Central memory CD8-positive, alpha-beta T cell (primary cell): ENCODE results near the gene OSBPL10.

Experiments used
- ATAC-seq: fragments of 150-1000 bp; cut with Tn5 transposase; replicated peaks from 2 replicates; pipeline ENCODE4 v1.10.0; 2022; ENCODE audit warnings: mild to moderate bottlenecking, moderate FRiP score, moderate number of reproducible peaks; ENCODE audit not compliant: poor library complexity, severe bottlenecking; ENCODE audit errors: extremely low read depth
- DNase-seq, 2 donors: peaks; one replicate each; pipeline ENCODE4 v3.0.0; 2021; ENCODE audit warnings: low spot score in 2 of 2
- H3K27ac Mint-ChIP-seq: one replicate; pipeline ENCODE4 v1.8.0; 2022; ENCODE audit warnings: low read depth, mild to moderate bottlenecking, moderate library complexity, mixed read lengths
- H3K27me3 Mint-ChIP-seq: one replicate; pipeline ENCODE4 v1.8.0; 2022; ENCODE audit warnings: mixed read lengths
- H3K36me3 Mint-ChIP-seq: one replicate; pipeline ENCODE4 v1.8.0; 2022; ENCODE audit warnings: mild to moderate bottlenecking, moderate library complexity, mixed read lengths; ENCODE audit not compliant: insufficient read depth
- H3K4me1 Mint-ChIP-seq: one replicate; pipeline ENCODE4 v1.8.0; 2022; ENCODE audit warnings: mixed read lengths
- H3K4me3 Mint-ChIP-seq: one replicate; pipeline ENCODE4 v1.8.0; 2022; ENCODE audit warnings: mild to moderate bottlenecking, moderate library complexity, mixed read lengths
- H3K9me3 Mint-ChIP-seq: one replicate; pipeline ENCODE4 v1.8.0; 2022; ENCODE audit warnings: mixed read lengths

OSBPL10 gene

GRCh38 chr3:31980530-31981205 lies 394 bp downstream of the OSBPL10 start:
- Mint-ChIP-seq H3K27ac (no peak overlapping the region), H3K27me3 (peaks cover 86% of the 10 kb centered on the region), H3K4me3 (peak overlapping the region; percentile 74), H3K9me3 (no peaks in the 10 kb centered on the region), H3K4me1 (peaks cover 19% of the 10 kb centered on the region), H3K36me3 (peaks cover 4% of the 10 kb centered on the region)
- peak; percentile 49 for ATAC-seq
- DNase-seq = no peak

DNA sequence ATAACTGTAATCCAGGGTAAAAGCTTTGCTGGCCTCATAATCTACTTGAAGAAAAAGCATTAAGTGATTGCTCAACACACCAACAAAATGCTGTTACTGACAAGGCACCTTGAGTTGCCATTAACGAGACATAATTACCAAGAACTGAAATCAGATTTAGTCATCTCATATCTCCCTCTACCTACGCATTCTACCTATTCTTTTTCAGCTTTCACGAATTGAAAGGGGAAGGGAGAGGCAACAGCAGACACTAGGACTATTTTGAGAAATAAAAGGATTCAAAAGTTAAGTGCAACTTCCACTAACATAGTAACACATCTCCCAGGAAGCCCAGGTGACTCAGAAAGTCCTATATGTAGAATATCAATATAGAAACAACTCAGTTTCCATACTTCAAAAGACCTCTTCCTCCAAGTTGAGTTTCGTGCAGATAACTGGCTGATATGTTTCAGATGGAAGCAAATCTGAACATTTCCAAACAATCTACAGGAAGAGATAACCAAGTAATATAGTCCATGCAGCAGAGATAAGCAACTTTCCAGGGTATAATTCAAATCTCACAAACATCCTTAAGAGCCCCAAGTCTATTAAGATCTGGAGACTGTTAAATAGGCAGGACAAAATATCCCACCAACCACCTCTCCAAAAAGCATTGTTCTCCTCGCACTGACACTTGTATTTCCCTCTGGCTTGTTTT lies 1.9 kb downstream of the OSBPL10 start:
- Mint-ChIP-seq H3K9me3 (no peaks in the 10 kb centered on the region), H3K27me3 (peaks cover 95% of the 10 kb centered on the region), H3K4me3 (peak overlapping the region; percentile 39), H3K36me3 (peaks cover 4% of the 10 kb centered on the region), H3K27ac (no peak overlapping the region), H3K4me1 (peaks cover 19% of the 10 kb centered on the region)
- DNase-seq = no peak
- ATAC-seq = no peak

DNA sequence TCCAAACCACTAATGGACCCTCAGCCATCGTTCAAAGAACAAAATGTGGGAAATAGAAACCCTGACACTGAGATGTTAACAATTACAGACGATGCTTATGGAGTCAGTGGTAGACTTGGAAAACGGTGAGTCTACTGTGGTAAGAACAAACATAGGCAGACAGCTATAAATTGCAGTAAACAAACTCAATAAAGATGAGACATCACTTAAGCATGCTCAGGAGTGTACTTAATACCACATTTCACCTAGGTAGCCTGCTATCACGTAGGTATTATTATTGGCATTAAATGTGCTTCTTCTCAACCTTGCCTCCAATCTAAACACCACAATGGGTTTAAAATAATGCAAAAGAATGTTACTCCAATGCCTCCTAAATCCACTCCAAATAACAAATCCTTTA lies 2.5 kb downstream of the OSBPL10 start:
- no peaks in the 10 kb centered on the region for H3K9me3 Mint-ChIP-seq
- DNase-seq = no peak
- peaks cover 95% of the 10 kb centered on the region for H3K27me3 Mint-ChIP-seq

GRCh38 chr3:31977736-31978135 lies 3.3 kb downstream of the OSBPL10 start:
- no peak overlapping the region for H3K4me3 Mint-ChIP-seq
- no peak overlapping the region for H3K27ac Mint-ChIP-seq
- H3K9me3 Mint-ChIP-seq = no peaks in the 10 kb centered on the region
- H3K27me3 Mint-ChIP-seq = peaks cover 89% of the 10 kb centered on the region
- H3K4me1 Mint-ChIP-seq = peaks cover 19% of the 10 kb centered on the region
- ATAC-seq (no peak), DNase-seq (no peak)
- peaks cover 4% of the 10 kb centered on the region for H3K36me3 Mint-ChIP-seq

More for the DNA sequence above, 2.5 kb downstream of the OSBPL10 start:
- ATAC-seq = no peak
- peaks cover 19% of the 10 kb centered on the region for H3K4me1 Mint-ChIP-seq
- no peak overlapping the region for H3K4me3 Mint-ChIP-seq
- H3K27ac Mint-ChIP-seq = no peak overlapping the region
- H3K36me3 Mint-ChIP-seq = peaks cover 4% of the 10 kb centered on the region

DNA sequence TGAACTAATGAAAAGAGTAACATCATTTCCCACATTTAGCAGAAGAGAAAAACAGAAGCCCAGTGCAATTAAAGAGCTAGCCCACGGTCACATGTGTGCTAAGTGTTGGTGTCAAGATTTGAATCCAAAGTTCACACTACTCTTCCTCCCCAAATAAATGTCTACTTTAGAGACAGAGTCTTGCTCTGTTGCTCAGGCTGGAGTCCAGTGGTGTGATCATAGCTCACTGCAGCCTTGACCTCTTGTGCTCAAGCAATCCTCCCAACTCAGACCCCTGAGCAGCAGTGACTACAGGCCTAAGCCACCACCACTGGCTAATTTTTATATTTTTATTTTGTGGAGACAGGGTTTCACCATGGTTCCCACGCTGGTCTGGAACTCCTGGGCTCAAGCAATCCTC lies 4.8 kb downstream of the OSBPL10 start:
- peaks cover 15% of the 10 kb centered on the region for H3K4me1 Mint-ChIP-seq
- H3K9me3 Mint-ChIP-seq = no peaks in the 10 kb centered on the region
- no peak overlapping the region for H3K27ac Mint-ChIP-seq
- H3K4me3 Mint-ChIP-seq = no peak overlapping the region
- ATAC-seq = no peak
- no peak for DNase-seq
- H3K27me3 Mint-ChIP-seq = peaks cover 74% of the 10 kb centered on the region
- peaks cover 4% of the 10 kb centered on the region for H3K36me3 Mint-ChIP-seq

- no peak overlapping the region for H3K27ac Mint-ChIP-seq
- no peaks in the 10 kb centered on the region for H3K36me3 Mint-ChIP-seq
- DNase-seq (no peak), ATAC-seq (no peak)
- H3K4me1 Mint-ChIP-seq = peaks cover 8% of the 10 kb centered on the region
- no peak overlapping the region for H3K4me3 Mint-ChIP-seq
- H3K9me3 Mint-ChIP-seq = no peaks in the 10 kb centered on the region
- peaks cover 66% of the 10 kb centered on the region for H3K27me3 Mint-ChIP-seq
Observed at GRCh38 chr3:31974964-31975363, 6.1 kb downstream of the OSBPL10 start.

DNA sequence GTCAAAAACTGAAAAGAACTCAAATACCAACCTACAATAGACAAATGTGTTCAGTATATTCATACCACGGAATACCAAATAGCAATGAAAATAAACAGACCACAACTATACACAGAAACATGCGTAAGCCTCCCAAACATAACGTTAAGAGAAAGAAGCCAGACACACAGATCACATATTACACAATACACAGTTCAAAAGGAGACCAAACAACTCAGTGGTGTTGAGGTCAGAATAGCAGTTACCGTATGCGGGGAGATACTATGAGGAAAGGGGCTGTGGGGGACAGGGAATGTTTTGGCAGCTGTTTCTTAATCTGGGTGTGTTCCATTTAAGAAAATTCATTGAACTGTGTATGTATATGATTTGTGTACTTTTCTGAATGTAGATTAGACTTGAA lies 6.6 kb downstream of the OSBPL10 start:
- ATAC-seq (no peak), DNase-seq (no peak)
- Mint-ChIP-seq H3K4me1 (peaks cover 5% of the 10 kb centered on the region), H3K27me3 (peaks cover 61% of the 10 kb centered on the region), H3K27ac (no peak overlapping the region), H3K36me3 (no peaks in the 10 kb centered on the region), H3K4me3 (no peak overlapping the region), H3K9me3 (no peaks in the 10 kb centered on the region)

DNA sequence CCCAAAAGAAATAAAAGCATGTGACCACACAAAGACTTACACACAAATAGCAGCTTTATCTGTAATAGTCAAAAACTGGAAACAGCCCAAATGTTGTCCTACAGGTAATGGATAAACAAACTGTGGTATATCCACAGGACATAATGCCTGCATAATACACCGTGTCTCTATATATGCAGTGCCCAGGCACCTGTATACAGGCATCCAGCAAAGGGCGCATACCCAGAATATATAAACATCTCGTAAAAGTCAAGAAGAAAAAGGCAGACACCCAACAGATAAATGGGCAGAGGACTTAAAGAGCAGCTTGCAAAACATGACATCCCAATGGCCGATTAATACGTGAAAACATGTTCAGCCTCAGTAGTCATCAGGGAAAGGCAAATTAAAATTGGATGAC lies 7.2 kb downstream of the OSBPL10 start:
- Mint-ChIP-seq H3K27me3 (peaks cover 59% of the 10 kb centered on the region), H3K9me3 (no peaks in the 10 kb centered on the region), H3K4me3 (no peak overlapping the region), H3K27ac (no peak overlapping the region), H3K36me3 (no peaks in the 10 kb centered on the region), H3K4me1 (no peaks in the 10 kb centered on the region)
- DNase-seq (no peak), ATAC-seq (no peak)

DNA sequence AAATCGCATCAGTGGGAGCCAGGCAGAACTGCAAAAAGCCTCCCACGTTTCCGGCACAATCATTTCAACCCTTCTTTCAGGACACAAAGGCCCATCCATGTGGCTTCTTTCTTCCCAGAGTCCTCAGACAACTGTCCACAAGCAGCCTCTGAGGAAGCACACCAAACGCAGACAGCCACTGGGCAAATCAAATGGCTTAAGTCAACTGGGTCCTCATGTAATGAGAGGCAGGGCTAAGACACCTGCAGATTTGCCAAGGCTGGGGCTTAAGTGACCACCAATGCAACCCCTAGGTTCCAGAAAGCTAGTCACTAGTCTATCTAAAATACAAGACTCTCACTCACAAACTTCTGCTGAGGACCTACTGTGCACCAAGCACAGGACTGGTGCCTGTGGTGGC lies 8.0 kb downstream of the OSBPL10 start:
- ATAC-seq = no peak
- H3K4me3 Mint-ChIP-seq = no peak overlapping the region

DNA sequence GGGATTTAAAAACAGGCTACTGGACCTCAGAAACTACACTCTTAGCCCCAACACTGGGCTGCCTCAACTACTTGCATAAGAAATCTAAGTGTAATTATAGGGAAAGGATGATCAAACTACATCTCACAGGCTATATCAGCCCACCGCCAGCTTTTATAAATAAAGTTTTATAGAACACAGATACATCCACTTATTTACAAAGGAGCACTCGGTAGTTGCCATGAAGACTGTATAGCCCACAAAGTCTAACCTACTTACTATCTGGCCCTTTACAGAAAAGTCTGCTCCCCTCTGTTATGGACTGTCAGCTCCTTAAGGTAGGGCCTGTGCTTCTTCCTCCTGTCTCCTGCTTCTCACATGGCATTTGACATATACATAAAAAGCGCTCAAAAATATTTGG lies 9.5 kb downstream of the OSBPL10 start:
- H3K4me3 Mint-ChIP-seq = no peak overlapping the region
- no peak overlapping the region for H3K27ac Mint-ChIP-seq
- H3K4me1 Mint-ChIP-seq = no peaks in the 10 kb centered on the region

More for the DNA sequence above, 8.0 kb downstream of the OSBPL10 start:
- H3K27me3 Mint-ChIP-seq = peaks cover 56% of the 10 kb centered on the region
- DNase-seq = no peak
- H3K27ac Mint-ChIP-seq = no peak overlapping the region
- H3K9me3 Mint-ChIP-seq = no peaks in the 10 kb centered on the region
- no peaks in the 10 kb centered on the region for H3K36me3 Mint-ChIP-seq
- H3K4me1 Mint-ChIP-seq = no peaks in the 10 kb centered on the region

GRCh38 chr3:31968927-31969418 lies 12.1 kb downstream of the OSBPL10 start:
- Mint-ChIP-seq H3K4me1 (no peaks in the 10 kb centered on the region), H3K4me3 (no peak overlapping the region), H3K27me3 (peaks cover 19% of the 10 kb centered on the region), H3K36me3 (peaks cover 2% of the 10 kb centered on the region), H3K9me3 (no peaks in the 10 kb centered on the region), H3K27ac (no peak overlapping the region)
- no peak for ATAC-seq
- DNase-seq = no peak

More for the DNA sequence above, 9.5 kb downstream of the OSBPL10 start:
- H3K27me3 Mint-ChIP-seq = peaks cover 41% of the 10 kb centered on the region
- no peaks in the 10 kb centered on the region for H3K9me3 Mint-ChIP-seq
- H3K36me3 Mint-ChIP-seq = no peaks in the 10 kb centered on the region
- DNase-seq = no peak
- ATAC-seq = no peak

- Mint-ChIP-seq H3K9me3 (no peaks in the 10 kb centered on the region), H3K4me1 (no peaks in the 10 kb centered on the region), H3K27ac (no peak overlapping the region), H3K4me3 (no peak overlapping the region), H3K36me3 (peaks cover 2% of the 10 kb centered on the region), H3K27me3 (peaks cover 19% of the 10 kb centered on the region)
- DNase-seq = no peak
- ATAC-seq = no peak
Observed at GRCh38 chr3:31968369-31968926, 12.6 kb downstream of the OSBPL10 start.

DNA sequence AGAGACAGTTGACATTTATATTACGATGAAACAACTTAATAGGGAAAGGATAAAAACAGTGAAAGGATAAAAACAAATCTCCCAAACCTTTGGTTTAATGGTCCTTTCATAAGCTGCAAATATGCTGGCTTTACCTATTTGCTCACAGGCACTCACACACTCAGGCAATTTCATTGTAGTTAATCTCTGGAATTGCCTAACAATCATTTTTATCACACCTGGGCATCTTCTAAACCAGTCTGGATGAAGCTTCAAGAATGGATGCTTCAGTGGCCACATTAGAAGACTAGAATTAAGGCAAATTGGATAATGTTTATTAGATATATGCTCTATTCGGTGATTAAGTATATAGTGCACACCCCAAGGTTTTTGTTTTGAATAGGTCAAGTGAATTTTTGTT lies 13.5 kb downstream of the OSBPL10 start:
- Mint-ChIP-seq H3K4me3 (no peak overlapping the region), H3K36me3 (peaks cover 2% of the 10 kb centered on the region), H3K4me1 (no peaks in the 10 kb centered on the region), H3K27me3 (peaks cover 22% of the 10 kb centered on the region), H3K9me3 (no peaks in the 10 kb centered on the region), H3K27ac (no peak overlapping the region)
- ATAC-seq (no peak), DNase-seq (no peak)
